GM21825 (cell line): ENCODE measurements around the gene ZNF646.

ENCODE experiments used
- ATAC-seq: cut with Tn5 transposase; IDR thresholded peaks from one replicate; pipeline ENCODE4 v1.9.1; 2021; ENCODE audit warnings: mild to moderate bottlenecking, moderate library complexity; ENCODE audit not compliant: unreplicated experiment

Gene ZNF646

GRCh38 chr16:31128711-31129567 lies 54.7 kb downstream of the ZNF646 start:
- ATAC-seq: no peak

- no peak for ATAC-seq
Observed at GRCh38 chr16:31129568-31130335, 55.5 kb downstream of the ZNF646 start.

- no peak for ATAC-seq
Observed at GRCh38 chr16:31130336-31130891, 56.2 kb downstream of the ZNF646 start.

GRCh38 chr16:31130899-31131298 lies 56.7 kb downstream of the ZNF646 start:
- ATAC-seq: no peak

- no peak for ATAC-seq
Observed at GRCh38 chr16:31131416-31131815, 57.2 kb downstream of the ZNF646 start.

GRCh38 chr16:31131841-31132271 lies 57.6 kb downstream of the ZNF646 start:
- no peak for ATAC-seq

GRCh38 chr16:31132303-31132979 lies 58.2 kb downstream of the ZNF646 start:
- ATAC-seq: no peak

GRCh38 chr16:31133046-31133501 lies 58.9 kb downstream of the ZNF646 start:
- ATAC-seq: no peak
